GM19397 (cell line): ENCODE data around the gene TANGO2.

Source experiments
- ATAC-seq: cut with Tn5 transposase; IDR thresholded peaks from one replicate; pipeline ENCODE4 v1.9.1; 2021; ENCODE audit warnings: mild to moderate bottlenecking, moderate library complexity; ENCODE audit not compliant: unreplicated experiment

Gene TANGO2

DNA sequence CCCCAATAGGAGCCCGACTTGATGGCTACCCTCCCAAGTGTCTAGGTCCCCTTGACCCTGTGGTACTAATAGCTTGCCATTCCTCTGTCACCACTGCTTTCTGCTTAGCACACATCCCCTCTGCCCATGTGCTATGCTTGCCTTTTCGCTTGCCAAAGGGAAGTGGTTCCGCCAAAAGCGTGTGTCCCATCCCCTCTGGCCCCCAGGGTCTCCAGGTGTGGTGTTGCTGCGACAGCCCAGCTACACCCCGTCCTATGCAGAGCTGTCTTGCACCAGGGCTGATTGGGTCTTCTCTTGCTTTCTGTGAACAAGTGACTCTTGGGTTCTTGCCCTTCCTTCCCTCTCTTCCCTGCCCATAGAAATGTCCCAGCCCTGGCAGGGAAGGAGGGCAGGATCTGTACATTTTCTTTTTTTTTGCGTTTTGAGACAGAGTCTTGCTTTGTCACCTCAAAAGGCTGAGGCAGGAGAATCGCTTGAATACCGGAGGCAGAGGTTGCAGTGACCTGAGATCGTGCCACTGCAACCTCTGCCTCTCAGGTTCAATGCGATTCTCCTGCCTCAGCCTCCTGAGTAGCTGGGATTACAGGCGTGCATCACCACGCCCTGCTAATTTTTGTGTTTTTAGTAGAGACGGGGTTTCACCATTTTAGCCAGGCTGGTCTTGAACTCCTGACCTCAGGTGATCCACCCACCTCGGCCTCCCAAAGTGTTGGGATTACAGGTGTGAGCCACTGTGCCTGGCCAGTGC is 3.9 kb downstream of the TANGO2 start:
- ATAC-seq, result no peak

GRCh38 chr22:20025401-20026203 is 4.7 kb downstream of the TANGO2 start:
- no peak for ATAC-seq

DNA sequence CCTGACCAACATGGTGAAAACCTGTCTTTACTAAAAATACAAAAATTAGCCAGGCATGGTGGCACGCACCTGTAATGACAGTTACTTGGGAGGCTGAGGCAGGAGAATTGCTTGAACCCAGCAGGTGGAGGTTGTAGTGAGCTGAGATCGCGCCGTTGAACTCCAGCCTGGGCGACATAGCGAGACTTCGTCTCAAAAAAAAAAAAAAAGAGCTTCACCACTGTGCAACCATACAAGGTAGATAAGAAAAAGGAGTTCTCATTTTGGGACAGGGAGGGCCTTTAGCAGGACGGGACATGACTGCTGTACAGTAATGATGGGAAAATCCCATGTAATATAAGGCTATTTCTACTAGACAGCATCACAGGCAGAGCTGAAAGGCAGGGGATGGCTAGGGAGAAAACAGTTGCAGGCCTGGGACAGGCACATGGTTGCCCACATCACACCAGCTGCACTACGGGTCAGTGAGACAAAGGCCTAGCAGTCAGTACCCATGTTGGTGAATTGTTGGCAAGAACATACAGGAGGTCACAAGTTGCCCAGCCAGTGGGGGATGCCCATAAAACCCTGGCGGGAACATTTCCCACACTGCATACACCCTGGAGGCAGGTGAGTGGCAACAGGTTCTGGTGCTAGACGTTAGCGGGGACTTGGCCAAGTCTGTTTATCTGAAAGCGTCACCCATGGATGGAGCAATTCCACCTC is 5.4 kb downstream of the TANGO2 start:
- no peak for ATAC-seq

DNA sequence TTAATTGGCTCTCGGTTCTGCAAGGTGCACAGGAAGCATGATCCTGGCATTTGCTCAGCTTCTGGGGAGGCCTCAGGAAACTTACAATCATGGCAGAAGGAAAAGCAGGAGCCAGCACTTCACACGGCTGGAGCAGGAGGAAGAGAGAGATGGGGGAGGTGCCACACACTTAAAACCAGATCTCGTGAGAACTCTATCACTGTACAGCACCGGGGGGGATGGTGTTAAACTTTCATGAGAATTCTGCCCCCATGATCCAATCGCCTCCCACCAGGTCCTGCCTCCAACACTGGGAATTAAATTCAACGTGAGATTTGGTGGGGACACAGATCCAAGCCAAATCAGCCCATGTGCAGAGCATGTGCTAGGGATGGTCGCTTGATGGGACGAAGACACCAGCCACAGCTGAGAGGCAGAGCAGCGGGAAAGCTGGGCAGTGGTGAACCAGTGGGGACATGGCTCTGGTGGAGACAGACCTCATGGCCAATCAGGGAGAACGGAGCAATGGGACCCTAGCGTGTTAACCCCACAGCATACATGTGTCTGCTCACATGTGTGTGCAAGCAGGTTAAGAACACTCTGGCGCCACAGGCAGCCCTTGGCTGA is 6.2 kb downstream of the TANGO2 start:
- no peak for ATAC-seq

GRCh38 chr22:20027966-20028854 is 7.3 kb downstream of the TANGO2 start:
- ATAC-seq, result no peak

GRCh38 chr22:20028855-20029549 is 8.1 kb downstream of the TANGO2 start:
- no peak for ATAC-seq

- no peak for ATAC-seq
Observed at GRCh38 chr22:20029550-20030225, 8.8 kb downstream of the TANGO2 start.

DNA sequence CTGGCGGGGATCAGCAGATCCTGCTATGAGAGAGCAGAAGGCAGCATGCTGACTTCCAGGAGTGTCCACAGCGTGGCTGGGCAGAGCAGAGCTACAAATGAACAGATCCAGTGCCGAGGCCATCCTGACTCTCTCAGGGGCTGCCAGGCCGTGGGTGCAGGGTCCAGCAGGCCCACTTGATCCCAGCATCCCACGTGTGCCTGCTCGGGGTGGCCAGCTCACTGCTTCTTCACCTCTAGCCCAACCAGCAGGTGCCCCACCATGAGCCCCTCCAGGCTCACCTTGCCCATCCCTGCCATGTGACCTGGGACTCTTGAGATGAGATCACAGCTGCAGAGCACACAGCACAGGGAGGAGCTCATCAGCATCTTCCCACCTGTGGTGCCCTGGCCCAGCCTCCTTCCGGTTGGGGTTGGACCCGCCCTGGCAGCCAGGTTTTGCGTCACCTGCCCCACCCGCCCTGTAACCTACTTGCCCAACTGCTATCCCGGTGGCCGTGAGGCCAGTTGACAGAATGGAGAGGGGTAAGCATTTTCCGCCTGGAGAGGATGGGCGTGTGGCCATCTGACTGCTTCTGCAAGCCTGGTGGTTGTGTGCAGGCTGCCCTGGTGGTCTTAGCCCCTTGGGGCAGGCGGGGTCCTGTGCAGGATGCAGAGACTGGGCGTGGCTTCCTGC is 11.0 kb downstream of the TANGO2 start:
- no peak for ATAC-seq

- ATAC-seq, result no peak
Observed at GRCh38 chr22:20032407-20032991, 11.6 kb downstream of the TANGO2 start.

- ATAC-seq, result no peak
Observed at GRCh38 chr22:20033045-20033706, 12.3 kb downstream of the TANGO2 start.

DNA sequence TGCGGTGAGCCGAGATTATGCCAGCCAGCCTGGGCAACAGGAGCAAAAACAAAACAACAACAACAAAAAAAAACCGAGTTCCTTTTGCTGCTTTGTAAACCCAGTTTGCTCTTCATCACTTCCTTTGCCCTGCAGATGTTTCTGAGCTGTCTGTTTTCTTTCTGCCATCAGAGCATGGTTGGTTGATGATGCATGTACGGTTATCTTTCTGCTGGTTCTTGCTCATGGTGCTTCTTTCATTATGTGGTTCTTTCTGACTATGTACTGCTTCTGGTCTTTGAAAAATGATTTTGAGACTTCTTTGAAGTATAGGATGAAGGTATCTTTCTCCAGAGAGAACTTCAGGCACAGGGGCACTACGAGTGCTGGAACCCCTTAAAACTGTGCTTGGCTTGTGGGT is 13.2 kb downstream of the TANGO2 start:
- no peak for ATAC-seq

GRCh38 chr22:20035375-20036083 is 14.6 kb downstream of the TANGO2 start:
- no peak for ATAC-seq

- ATAC-seq, result no peak
Observed at GRCh38 chr22:20036084-20036482, 15.2 kb downstream of the TANGO2 start.

DNA sequence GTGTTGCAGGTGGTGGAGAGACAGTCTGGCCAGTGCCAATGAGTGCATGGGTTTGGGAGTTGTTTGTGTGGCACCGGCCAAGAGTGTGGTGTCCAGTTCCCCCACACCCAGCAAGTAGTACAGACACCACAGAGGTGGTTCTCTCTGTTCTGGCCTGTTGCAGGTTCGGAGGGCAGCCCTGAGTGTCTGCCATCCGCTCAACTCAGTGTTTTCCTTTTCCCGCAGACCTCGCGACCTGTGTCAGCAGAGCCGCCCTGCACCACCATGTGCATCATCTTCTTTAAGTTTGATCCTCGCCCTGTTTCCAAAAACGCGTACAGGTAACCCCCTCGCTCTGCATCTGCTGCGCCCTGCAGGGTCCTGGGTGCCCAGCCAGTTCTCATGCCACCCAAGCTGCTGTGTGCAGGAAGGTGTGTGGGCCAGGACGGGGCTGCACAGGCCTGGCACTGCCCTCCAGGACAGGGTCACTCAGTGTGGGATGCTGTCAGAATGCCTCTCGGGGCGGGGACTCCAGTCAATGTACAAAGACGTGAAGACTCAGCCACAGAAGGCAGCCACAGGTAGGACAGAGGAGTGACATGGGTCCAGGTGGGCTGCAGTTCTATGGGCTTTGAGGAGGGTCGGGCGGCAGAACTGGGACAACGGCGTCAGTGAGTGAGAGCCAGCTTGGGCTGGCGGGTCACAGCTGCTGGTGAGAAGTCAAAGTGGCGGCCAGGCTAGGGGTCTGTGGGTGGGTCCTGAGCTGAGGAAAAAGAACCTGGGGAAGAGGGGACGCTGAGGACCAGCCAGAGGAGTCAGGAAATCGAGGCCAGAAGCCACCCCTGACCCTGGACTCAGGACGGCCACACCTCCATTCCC is 15.9 kb downstream of the TANGO2 start:
- no peak for ATAC-seq

GRCh38 chr22:20037419-20037818 is 16.5 kb downstream of the TANGO2 start:
- no peak for ATAC-seq

GRCh38 chr22:20038574-20038973 is 17.7 kb downstream of the TANGO2 start:
- ATAC-seq, result no peak
